ENCODE results near the gene ASTE1. TPM values are rescaled to one million over a fixed set of nuclear protein-coding genes. Genes with fewer than 3 reads are reported as not detected.

Gene ASTE1
- total and polyA plus RNA-seq, 2 experiments from 2014 or later = 2.0 to 5.9 TPM

DNA sequence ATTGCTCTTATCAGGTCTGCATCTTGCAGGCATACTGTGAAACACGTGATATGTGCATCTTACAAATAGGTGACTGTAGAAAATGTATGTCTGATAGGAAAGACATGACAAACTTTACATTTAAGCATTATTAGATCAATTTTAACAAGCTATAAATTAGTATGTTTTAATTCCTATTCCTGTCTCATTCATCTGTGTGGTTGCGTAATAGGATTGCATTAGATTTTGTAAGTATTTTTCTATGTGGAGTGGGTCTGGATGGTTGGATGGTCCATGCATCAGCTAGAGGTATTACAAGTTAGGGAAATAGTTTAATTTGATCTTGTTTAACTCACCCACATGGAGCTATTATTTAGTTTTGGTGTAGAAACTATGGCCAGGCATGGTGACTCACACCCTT is 18.8 kb downstream of the ASTE1 start:
- DNase-seq (ENCODE audit: low read depth in 1 of 2, low spot score in 1 of 2) = peak in 1 of 2 donors; percentile 30
- Histone ChIP-seq H3K27me3 (no peaks in the 10 kb centered on the region), H3K4me3 (no peak overlapping the region), H3K4me1 (ENCODE audit: low read depth) (no peaks in the 10 kb centered on the region), H3K36me3 (peaks cover 12% of the 10 kb centered on the region), H3K27ac (no peak overlapping the region), H3K9me3 (ENCODE audit: low read depth) (no peaks in the 10 kb centered on the region)
- TF ChIP-seq, protein P1, sequence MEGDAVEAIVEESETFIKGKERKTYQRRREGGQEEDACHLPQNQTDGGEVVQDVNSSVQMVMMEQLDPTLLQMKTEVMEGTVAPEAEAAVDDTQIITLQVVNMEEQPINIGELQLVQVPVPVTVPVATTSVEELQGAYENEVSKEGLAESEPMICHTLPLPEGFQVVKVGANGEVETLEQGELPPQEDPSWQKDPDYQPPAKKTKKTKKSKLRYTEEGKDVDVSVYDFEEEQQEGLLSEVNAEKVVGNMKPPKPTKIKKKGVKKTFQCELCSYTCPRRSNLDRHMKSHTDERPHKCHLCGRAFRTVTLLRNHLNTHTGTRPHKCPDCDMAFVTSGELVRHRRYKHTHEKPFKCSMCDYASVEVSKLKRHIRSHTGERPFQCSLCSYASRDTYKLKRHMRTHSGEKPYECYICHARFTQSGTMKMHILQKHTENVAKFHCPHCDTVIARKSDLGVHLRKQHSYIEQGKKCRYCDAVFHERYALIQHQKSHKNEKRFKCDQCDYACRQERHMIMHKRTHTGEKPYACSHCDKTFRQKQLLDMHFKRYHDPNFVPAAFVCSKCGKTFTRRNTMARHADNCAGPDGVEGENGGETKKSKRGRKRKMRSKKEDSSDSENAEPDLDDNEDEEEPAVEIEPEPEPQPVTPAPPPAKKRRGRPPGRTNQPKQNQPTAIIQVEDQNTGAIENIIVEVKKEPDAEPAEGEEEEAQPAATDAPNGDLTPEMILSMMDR (IDR thresholded peaks at IDR 0.05; ENCODE audit: low read depth, low read length) = no peak

DNA sequence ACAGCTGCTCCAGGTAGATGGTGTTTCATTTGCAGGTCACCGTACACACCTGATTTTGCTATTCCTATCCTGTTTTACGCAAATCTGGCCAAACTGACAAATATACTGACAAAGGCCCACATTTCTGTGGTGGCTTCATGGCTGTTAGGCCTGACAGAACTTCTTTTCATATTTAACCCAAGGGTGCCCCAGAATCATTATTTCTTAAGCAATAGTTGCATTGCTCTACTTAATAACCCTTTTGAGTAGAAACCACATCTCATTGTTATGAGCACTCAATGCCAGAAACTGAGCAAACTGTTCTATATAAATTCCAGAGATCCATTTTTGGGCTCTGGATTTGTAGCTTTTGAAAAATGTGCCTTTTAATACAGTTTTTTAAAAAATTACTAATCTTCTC is 19.4 kb downstream of the ASTE1 start:
- Histone ChIP-seq H3K36me3 (peaks cover 12% of the 10 kb centered on the region), H3K27me3 (no peaks in the 10 kb centered on the region), H3K9me3 (ENCODE audit: low read depth) (no peaks in the 10 kb centered on the region), H3K4me1 (ENCODE audit: low read depth) (no peaks in the 10 kb centered on the region), H3K4me3 (no peak overlapping the region), H3K27ac (no peak overlapping the region)
- TF ChIP-seq, protein P1 (IDR thresholded peaks at IDR 0.05; ENCODE audit: low read depth, low read length) = no peak
- no peak for DNase-seq (ENCODE audit: low read depth in 1 of 2, low spot score in 1 of 2)

DNA sequence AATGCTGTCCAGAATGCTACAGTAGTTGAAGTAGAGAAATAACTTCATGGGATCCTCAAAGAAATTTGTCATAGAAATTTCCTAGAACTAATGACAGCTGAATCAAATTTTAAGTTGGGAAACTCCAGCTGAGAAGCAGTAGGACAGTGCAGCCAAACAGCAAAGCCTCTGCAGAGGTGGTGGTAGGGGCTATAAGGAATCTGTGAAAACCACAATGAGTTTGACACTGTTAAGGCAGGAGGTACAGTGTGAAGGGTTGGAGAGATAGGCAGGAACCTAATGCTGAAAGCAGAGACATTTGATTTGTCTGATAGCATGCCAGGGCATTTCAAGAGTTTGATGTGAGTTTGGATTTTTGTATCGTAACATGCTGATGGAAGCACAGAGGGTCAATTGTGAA is 22.0 kb downstream of the ASTE1 start:
- TF ChIP-seq, protein P1 (IDR thresholded peaks at IDR 0.05; ENCODE audit: low read depth, low read length) = no peak
- Histone ChIP-seq H3K4me1 (ENCODE audit: low read depth) (no peaks in the 10 kb centered on the region), H3K4me3 (no peak overlapping the region), H3K27me3 (no peaks in the 10 kb centered on the region), H3K27ac (no peak overlapping the region), H3K36me3 (peaks cover 20% of the 10 kb centered on the region), H3K9me3 (ENCODE audit: low read depth) (no peaks in the 10 kb centered on the region)
- no peak for DNase-seq (ENCODE audit: low read depth in 1 of 2, low spot score in 1 of 2)

DNA sequence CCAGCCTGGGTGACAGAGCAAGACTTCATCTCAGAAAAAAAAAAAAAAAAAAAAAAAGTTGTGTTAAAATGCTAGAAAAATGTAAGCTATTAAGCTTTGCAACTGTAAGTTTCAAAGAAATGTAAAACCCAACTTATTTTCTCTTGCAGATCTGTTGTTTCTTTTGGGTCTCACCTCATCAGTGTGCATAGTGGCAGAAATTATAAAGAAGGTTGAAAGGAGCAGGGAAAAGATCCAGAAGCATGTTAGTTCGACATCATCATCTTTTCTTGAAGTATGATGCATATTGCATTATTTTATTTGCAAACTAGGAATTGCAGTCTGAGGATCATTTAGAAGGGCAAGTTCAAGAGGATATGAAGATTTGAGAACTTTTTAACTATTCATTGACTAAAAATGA is 25.6 kb downstream of the ASTE1 start:
- Histone ChIP-seq H3K27ac (no peak overlapping the region), H3K36me3 (peaks cover 42% of the 10 kb centered on the region), H3K4me1 (ENCODE audit: low read depth) (no peaks in the 10 kb centered on the region), H3K4me3 (no peak overlapping the region), H3K27me3 (no peaks in the 10 kb centered on the region), H3K9me3 (ENCODE audit: low read depth) (no peaks in the 10 kb centered on the region)
- TF ChIP-seq, protein P1 (IDR thresholded peaks at IDR 0.05; ENCODE audit: low read depth, low read length) = no peak
- no peak for DNase-seq (ENCODE audit: low read depth in 1 of 2, low spot score in 1 of 2)

DNA sequence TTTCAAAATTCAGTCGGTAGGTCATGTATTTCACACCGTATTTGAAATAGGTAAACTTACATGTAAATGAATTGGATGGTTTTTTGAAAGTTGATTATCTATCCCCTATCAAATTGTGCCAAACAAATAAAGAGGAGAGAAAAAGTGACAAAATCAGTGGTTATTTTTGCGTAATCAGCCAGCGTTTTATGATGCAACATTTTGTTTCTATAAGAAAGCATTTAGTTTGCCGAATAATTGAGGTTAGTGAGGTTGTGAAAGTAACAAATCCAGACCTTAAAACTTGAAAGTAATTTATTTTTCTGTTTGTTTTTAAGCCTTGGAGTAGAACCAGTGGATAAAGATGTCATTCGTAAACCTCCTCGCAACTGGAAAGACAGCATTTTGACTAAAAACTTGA is 29.3 kb downstream of the ASTE1 start:
- no peak overlapping the region for H3K4me3 ChIP-seq
- peak in 1 of 2 donors; percentile 81 for DNase-seq (ENCODE audit: low read depth in 1 of 2, low spot score in 1 of 2)
- H3K4me1 ChIP-seq (ENCODE audit: low read depth) = no peaks in the 10 kb centered on the region
- H3K9me3 ChIP-seq (ENCODE audit: low read depth) = no peaks in the 10 kb centered on the region
- H3K27me3 ChIP-seq = no peaks in the 10 kb centered on the region
- peaks cover 48% of the 10 kb centered on the region for H3K36me3 ChIP-seq
- TF ChIP-seq, protein P1 (IDR thresholded peaks at IDR 0.05; ENCODE audit: low read depth, low read length) = no peak
- H3K27ac ChIP-seq = no peak overlapping the region

DNA sequence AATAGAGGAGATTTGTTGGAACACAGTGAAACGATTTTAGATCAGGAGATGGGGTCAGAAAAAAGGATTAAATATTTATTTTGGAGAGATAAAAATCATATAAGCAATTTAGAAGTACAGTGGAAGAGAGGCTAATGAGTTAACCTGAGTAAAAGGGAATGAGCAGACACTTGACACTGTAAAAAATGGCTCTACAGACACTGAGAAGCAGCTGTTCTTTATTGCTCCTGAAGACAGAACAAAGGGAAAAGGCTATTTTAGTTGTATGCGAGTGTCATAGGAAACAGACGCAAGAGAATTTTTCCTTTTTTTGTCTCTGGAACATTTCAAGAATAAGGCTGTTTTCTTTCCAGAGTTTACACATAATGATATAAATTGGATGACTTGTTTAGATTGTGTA is 34.3 kb downstream of the ASTE1 start:
- Histone ChIP-seq H3K9me3 (ENCODE audit: low read depth) (no peaks in the 10 kb centered on the region), H3K36me3 (peaks cover 19% of the 10 kb centered on the region), H3K27ac (no peak overlapping the region), H3K4me3 (no peak overlapping the region), H3K4me1 (ENCODE audit: low read depth) (no peaks in the 10 kb centered on the region), H3K27me3 (no peaks in the 10 kb centered on the region)
- DNase-seq (ENCODE audit: low read depth in 1 of 2, low spot score in 1 of 2) = no peak
- TF ChIP-seq, protein P1 (IDR thresholded peaks at IDR 0.05; ENCODE audit: low read depth, low read length) = no peak

Data from cardiac muscle cell (in vitro differentiated cells and primary cell).